Measurements from ENCODE around the gene NEDD4L.

- TF ChIP-seq CTCF (IDR thresholded peaks at IDR 0.05) (no peak), POLR2AphosphoS5 (IDR thresholded peaks at IDR 0.05) (no peak), POLR2A (IDR thresholded peaks at IDR 0.05; ENCODE audit: low read depth) (no peak), EP300 (IDR thresholded peaks at IDR 0.05) (no peak)
These were observed 334.7 kb downstream of the NEDD4L start for GRCh38 chr18:58378411-58379379.

Measured in esophagus muscularis mucosa (tissue), 4 donors.